Ishikawa (cell line): ENCODE results near the gene STK32A.

ENCODE experiments used
- CEBPB ChIP-seq: IDR thresholded peaks from 2 replicates; pipeline ENCODE4 v1.6.1; 2012
- EP300 ChIP-seq: IDR thresholded peaks from 2 replicates; pipeline ENCODE4 v1.6.1; 2012; ENCODE audit warnings: borderline replicate concordance
- MAX ChIP-seq: IDR thresholded peaks from 2 replicates; pipeline ENCODE4 v1.6.1; 2012
- RAD21 ChIP-seq: IDR thresholded peaks from 2 replicates; pipeline ENCODE4 v1.6.1; 2012; ENCODE audit warnings: low read depth
- REST ChIP-seq: IDR thresholded peaks from 2 replicates; pipeline ENCODE4 v1.6.1; 2012; ENCODE audit warnings: low read depth, mild to moderate bottlenecking
- TAF1 ChIP-seq: IDR thresholded peaks from 2 replicates; pipeline ENCODE4 v1.6.1; 2012; ENCODE audit warnings: low read depth, mild to moderate bottlenecking
- YY1 ChIP-seq: IDR thresholded peaks from 2 replicates; pipeline ENCODE4 v1.6.1; 2012; ENCODE audit warnings: low read depth

- TF ChIP-seq EP300 (no peak), CEBPB (no peak), TAF1 (no peak), RAD21 (no peak), YY1 (no peak), MAX (no peak), REST (no peak)
Observed at GRCh38 chr5:147427521-147428401, 192.9 kb downstream of the STK32A start.
